Right lung (tissue), 10 donors: ENCODE measurements around the gene PDP2. TPM values are rescaled to one million over a fixed set of nuclear protein-coding genes. Genes with fewer than 3 reads are reported as not detected.

Experiments used
- DNase-seq, 2 donors: peaks; one replicate each; pipeline ENCODE4 v3.0.0-alpha.2; 2013
- long read RNA-seq, 8 donors: transcript quantifications; one replicate each; lab custom pipeline, GENCODE V29; 2026
- polyA plus RNA-seq, 5 donors: library from polyadenylated mRNA; unstranded; fragments of 120-200 nt; gene quantifications; one replicate each; pipeline versions ENCODE4 v1.2.1 to v1.2.3, GENCODE V29; 2013; ENCODE audit warnings: inconsistent platforms in 1 of 5, low replicate concordance in 1 of 5; ENCODE audit not compliant: insufficient read length in 5 of 5, insufficient read depth in 1 of 5

Gene PDP2, protein sequence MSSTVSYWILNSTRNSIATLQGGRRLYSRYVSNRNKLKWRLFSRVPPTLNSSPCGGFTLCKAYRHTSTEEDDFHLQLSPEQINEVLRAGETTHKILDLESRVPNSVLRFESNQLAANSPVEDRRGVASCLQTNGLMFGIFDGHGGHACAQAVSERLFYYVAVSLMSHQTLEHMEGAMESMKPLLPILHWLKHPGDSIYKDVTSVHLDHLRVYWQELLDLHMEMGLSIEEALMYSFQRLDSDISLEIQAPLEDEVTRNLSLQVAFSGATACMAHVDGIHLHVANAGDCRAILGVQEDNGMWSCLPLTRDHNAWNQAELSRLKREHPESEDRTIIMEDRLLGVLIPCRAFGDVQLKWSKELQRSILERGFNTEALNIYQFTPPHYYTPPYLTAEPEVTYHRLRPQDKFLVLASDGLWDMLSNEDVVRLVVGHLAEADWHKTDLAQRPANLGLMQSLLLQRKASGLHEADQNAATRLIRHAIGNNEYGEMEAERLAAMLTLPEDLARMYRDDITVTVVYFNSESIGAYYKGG
- polyA plus RNA-seq = 1 to 10 TPM; 5.8 to 9.3 (median 8.9) TPM
- long read RNA-seq, donor 1, full-length matches to known transcripts = 2 of 8 reads
- long read RNA-seq, donor 1, partial matches to known transcripts = 6 of 8 reads
- long read RNA-seq, donor 1, other reads (novel, unspliced or antisense) = 0 of 8 reads
- long read RNA-seq, donor 2, full-length matches to known transcripts = 2 of 2 reads
- long read RNA-seq, donor 2, partial matches to known transcripts = 0 of 2 reads
- long read RNA-seq, donor 2, other reads (novel, unspliced or antisense) = 0 of 2 reads
- long read RNA-seq, donor 3, full-length matches to known transcripts = 1 of 1 reads
- long read RNA-seq, donor 3, partial matches to known transcripts = 0 of 1 reads
- long read RNA-seq, donor 3, other reads (novel, unspliced or antisense) = 0 of 1 reads
- long read RNA-seq, donor 4 = 0 reads
- long read RNA-seq, donor 5, full-length matches to known transcripts = 1 of 1 reads
- long read RNA-seq, donor 5, partial matches to known transcripts = 0 of 1 reads
- long read RNA-seq, donor 5, other reads (novel, unspliced or antisense) = 0 of 1 reads
- long read RNA-seq, donor 6, full-length matches to known transcripts = 4 of 4 reads
- long read RNA-seq, donor 6, partial matches to known transcripts = 0 of 4 reads
- long read RNA-seq, donor 6, other reads (novel, unspliced or antisense) = 0 of 4 reads
- long read RNA-seq, donor 7 = 0 reads
- long read RNA-seq, donor 8 = 0 reads

- peak; percentile 92 for DNase-seq
Observed at GRCh38 chr16:66880288-66881013, at the start of gene PDP2. PDP2 (plus strand) TSS chr16:66880515; CDS start chr16:66884285, 3,770 bp downstream.

GRCh38 chr16:66832190-66832589 lies 48.1 kb upstream of the PDP2 start:
- DNase-seq = no peak

GRCh38 chr16:66832661-66833305 lies 47.5 kb upstream of the PDP2 start:
- DNase-seq = no peak

DNA sequence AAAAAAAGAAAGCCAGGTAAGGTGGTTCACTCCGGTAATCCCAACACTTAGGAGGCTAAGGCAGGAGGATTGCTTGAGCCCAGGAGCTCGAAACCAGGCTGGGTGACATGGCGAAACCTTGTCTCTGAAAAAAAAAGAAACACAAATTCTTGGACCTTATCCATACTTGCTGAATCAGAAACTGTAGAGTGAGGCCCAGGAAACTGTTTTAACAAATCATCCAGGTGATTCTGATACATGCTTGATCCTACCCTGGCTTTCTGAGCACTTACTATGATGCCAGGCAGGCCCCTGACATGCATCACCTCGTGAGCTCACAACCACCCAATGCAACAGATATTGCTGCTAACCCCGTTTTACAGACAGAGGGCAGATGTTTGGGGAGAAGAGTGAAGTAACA lies 45.6 kb upstream of the PDP2 start:
- DNase-seq = no peak

DNA sequence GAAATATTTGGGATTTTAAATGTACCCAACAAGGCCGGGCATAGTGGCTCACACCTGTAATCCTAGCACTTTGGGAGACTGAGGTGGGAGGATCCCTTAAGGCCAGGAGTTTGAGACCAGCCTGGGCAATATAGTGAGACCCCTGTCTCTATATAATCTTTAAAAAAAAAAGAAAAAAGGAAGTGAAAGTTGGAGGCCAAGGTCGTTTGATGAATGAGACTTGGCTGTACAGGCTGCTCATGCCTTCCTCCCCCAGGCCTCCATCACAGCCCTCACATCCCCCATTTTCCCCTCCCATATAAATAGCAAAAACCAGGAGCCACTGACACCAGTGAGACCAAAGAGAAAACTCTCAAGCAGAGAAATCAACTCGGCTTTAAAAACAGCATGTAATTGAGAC lies 39.4 kb upstream of the PDP2 start:
- DNase-seq = no peak

- no peak for DNase-seq
Observed at GRCh38 chr16:66841366-66841765, 38.9 kb upstream of the PDP2 start.

DNA sequence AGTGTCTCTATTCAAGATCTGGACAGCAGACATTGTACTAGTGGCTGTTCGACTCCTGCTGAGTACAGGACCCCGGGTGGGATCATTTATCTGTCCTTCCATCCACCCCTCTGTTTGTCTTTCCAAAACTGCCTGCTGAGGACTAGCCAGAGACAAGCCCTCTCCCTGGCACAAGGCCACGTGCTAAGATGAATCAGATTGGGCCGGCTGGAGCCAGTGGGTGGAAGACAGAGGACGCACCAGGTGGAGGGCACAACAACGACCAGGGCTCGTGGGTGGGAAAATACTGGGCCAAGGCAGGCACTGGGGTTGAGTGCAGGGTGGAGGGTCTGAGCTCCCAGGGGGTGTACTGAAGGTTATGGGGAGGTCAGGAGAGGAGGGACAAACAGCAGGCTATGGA lies 37.5 kb upstream of the PDP2 start:
- no peak for DNase-seq

DNA sequence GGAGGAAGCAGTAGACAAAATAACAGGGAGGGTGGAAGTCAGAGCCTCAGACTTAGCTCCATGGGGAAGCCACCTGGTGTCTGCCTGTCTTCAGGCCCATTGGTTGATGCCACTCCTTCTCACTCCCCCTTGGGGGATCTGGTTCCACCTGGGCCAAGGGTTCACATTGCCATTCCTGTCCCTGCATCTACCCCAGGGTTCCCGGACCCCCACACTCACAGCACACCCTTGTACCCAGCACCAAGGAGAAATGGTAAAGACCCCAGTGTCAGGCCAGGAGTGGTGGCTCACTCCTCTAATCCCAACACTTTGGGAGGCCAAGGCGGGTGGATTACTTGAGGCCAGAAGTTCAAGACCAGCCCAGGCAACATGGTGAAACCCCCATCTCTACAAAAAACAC lies 37.1 kb upstream of the PDP2 start:
- no peak for DNase-seq

- no peak for DNase-seq
Observed at GRCh38 chr16:66844009-66844341, 36.3 kb upstream of the PDP2 start.

- DNase-seq = no peak
Observed at GRCh38 chr16:66844342-66845079, 35.8 kb upstream of the PDP2 start, which contains the start of gene CA7. CA7 (plus strand) TSS chr16:66844414; CDS start chr16:66844488, 74 bp downstream.

DNA sequence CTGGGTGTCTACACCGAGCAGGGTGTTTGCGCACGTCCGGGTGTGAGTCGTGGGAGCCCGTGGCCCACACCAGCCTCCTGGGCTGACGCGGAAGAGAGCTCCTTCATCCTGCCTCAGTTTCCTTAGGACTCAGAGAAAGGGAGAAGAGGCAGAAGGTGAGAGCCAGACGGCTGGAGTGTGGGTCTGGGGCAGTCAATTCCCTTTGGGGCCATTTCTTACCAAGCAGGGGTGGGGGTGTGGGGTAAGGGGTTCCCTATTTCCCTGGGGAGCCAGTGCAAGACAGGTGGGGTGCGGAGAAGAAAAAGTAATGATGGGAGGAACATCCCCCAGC lies 35.3 kb upstream of the PDP2 start:
- no peak for DNase-seq

GRCh38 chr16:66845791-66846221 lies 34.5 kb upstream of the PDP2 start:
- DNase-seq = no peak

- DNase-seq = no peak
Observed at GRCh38 chr16:66846266-66846665, 34.0 kb upstream of the PDP2 start.

GRCh38 chr16:66846831-66847230 lies 33.5 kb upstream of the PDP2 start:
- no peak for DNase-seq

DNA sequence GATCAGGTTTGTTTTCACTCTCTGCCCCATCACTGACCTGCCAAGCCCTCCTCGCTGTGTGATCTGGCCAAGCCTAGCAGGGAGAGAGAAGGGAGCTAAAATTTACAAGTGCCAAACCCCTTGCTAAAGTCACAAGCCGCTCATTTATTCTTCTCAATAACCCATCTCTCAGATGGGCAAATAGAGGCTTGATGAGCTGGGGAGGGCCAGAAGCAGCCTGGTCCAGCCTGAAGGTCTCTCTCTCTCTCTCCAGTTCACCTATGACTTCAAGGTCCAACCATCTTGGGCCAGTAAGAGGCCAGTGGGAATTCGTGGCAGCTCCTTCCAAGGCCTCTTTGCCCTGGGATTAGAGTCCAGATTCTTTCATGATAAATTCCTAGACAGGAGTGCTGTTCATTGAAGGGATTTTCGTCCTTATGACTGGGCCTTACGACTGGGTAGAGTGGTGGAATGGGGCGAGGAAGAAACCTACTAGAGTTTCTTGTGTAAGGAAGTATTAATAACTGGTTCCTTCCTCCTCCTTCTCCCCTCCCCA lies 32.7 kb upstream of the PDP2 start:
- DNase-seq = no peak

GRCh38 chr16:66848172-66848571 lies 32.1 kb upstream of the PDP2 start:
- no peak for DNase-seq

DNA sequence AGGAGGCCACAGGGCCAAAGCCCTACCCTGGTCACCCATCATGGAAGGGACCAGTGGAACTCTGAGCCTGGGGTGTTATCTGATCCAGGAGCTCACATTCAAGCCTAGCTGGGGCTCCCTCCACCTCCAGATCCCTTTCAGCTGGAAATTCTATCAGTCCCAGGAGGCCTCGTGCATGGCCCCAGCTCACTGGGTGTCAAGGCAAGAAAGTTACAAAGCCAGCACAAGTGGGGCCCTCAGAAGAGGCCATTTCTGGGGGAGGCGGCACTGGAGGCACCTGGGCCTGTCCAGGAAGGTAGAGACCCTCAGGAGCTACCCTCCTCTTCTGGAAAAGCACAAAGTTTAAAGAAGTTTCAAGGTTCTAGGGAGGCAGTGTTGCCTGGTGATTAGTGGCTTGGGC lies 31.3 kb upstream of the PDP2 start:
- DNase-seq = no peak

- no peak for DNase-seq
Observed at GRCh38 chr16:66849549-66849948, 30.8 kb upstream of the PDP2 start.

DNA sequence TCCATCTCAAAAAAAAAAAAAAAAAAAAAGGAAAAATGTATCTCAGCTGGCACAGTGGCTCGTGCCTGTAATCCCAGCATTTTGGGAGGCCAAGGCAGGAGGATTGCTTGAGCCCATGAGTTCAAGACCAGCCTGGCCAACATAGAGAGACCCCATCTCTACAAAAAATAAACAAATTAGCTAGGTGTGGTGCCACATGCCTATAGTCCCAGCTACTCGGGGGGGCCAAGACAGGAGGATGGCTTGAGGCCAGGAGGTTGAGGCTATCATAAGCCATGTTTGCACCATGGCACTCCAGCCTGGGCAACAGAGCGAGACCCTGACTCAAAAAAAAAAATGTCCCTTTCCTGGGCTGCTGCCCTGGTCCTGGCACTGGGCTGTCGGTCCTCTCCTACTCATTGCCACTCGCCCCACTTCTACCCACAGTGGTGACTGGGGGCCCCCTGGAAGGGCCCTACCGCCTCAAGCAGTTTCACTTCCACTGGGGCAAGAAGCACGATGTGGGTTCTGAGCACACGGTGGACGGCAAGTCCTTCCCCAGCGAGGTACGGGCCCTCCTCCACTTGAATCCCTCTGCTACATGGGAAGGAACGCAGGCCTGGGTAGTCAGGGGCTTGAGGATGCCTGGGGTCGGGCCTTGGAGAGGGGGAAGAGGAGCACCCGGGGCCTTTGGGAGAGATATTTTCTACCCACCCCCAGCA lies 30.1 kb upstream of the PDP2 start:
- DNase-seq = no peak
